Calu3 (cell line): Measurements from ENCODE around the gene LOXL3. TPM values are rescaled to one million over a fixed set of nuclear protein-coding genes. Genes with fewer than 3 reads are reported as not detected.

ENCODE experiments used
- BruUV-seq: library from RNA; stranded (reverse); fragments of 400-500 nt; replicated peaks from 2 replicates; lab custom pipeline; 2021; lab: Mats Ljungman, UMichigan
- CTCF ChIA-PET: fragments of 300-600 bp; sonication (Branson Sonifier 250); formaldehyde crosslinking; loops from one replicate; lab custom pipeline; 2022; ENCODE audit warnings: antibody characterized with exemption; lab: Charles Lee
- DNase-seq: peaks from one replicate; pipeline ENCODE4 v3.0.0; 2022
- H3K27ac Mint-ChIP-seq: one replicate; pipeline ENCODE4 v1.8.0; 2022; ENCODE audit warnings: mixed read lengths; ENCODE audit not compliant: unreplicated experiment
- H3K27me3 Mint-ChIP-seq: one replicate; pipeline ENCODE4 v1.8.0; 2022; ENCODE audit warnings: mixed read lengths; ENCODE audit not compliant: unreplicated experiment
- H3K36me3 Mint-ChIP-seq: one replicate; pipeline ENCODE4 v1.8.0; 2022; ENCODE audit warnings: mild to moderate bottlenecking, moderate library complexity, mixed read lengths; ENCODE audit not compliant: insufficient read depth, unreplicated experiment
- H3K4me1 Mint-ChIP-seq: one replicate; pipeline ENCODE4 v1.8.0; 2022; ENCODE audit warnings: mild to moderate bottlenecking, low read depth, mixed read lengths; ENCODE audit not compliant: unreplicated experiment
- H3K4me3 Mint-ChIP-seq: one replicate; pipeline ENCODE4 v1.8.0; 2022; ENCODE audit warnings: mild to moderate bottlenecking, low read depth, moderate library complexity, mixed read lengths; ENCODE audit not compliant: unreplicated experiment
- H3K9me3 Mint-ChIP-seq: one replicate; pipeline ENCODE4 v1.8.0; 2022; ENCODE audit warnings: low read depth, mixed read lengths; ENCODE audit not compliant: unreplicated experiment
- CTCF ChIP-seq: fragments of 200-600 bp; IDR thresholded peaks from one replicate; pipeline ENCODE4 v1.8.0; 2022; ENCODE audit warnings: antibody characterized with exemption; ENCODE audit not compliant: unreplicated experiment
- intact Hi-C: fragments of 100-400 bp; cut with micrococcal nuclease; formaldehyde crosslinking; loops from one replicate; pipeline ENCODE4 v1.10.0; 2022; ENCODE audit not compliant: unreplicated experiment
- total RNA-seq: library from RNA; stranded (reverse); gene quantifications from 2 replicates; pipeline ENCODE4 v1.2.3, GENCODE V29; 2022

Gene LOXL3
- total RNA-seq, 1 experiment from 2014 or later, result 1.2 TPM

- intact Hi-C loops, result no loop called here
Observed at GRCh38 chr2:74597410-74597809, 43.7 kb upstream of the LOXL3 start.

GRCh38 chr2:74596584-74596983 is 42.8 kb upstream of the LOXL3 start:
- Mint-ChIP-seq H3K27ac (no peak overlapping the region), H3K27me3 (peaks cover 36% of the 10 kb centered on the region), H3K4me3 (no peak overlapping the region), H3K9me3 (no peaks in the 10 kb centered on the region), H3K36me3 (no peaks in the 10 kb centered on the region), H3K4me1 (no peaks in the 10 kb centered on the region)
- no TSS peak for BruUV-seq
- intact Hi-C loops, result no loop called here
- CTCF ChIA-PET, result no interaction called here
- no peak for TF ChIP-seq CTCF
- no peak for DNase-seq

More at GRCh38 chr2:74597410-74597809, 43.7 kb upstream of the LOXL3 start:
- no peaks in the 10 kb centered on the region for H3K36me3 Mint-ChIP-seq
- no peaks in the 10 kb centered on the region for H3K4me1 Mint-ChIP-seq
- DNase-seq, result no peak
- BruUV-seq, result no TSS peak
- no peak overlapping the region for H3K27ac Mint-ChIP-seq
- H3K9me3 Mint-ChIP-seq, result no peaks in the 10 kb centered on the region
- CTCF ChIA-PET, result no interaction called here
- no peak for TF ChIP-seq CTCF
- peaks cover 41% of the 10 kb centered on the region for H3K27me3 Mint-ChIP-seq
- H3K4me3 Mint-ChIP-seq, result no peak overlapping the region

GRCh38 chr2:74593826-74594772 is 40.4 kb upstream of the LOXL3 start:
- no peak overlapping the region for H3K27ac Mint-ChIP-seq
- H3K9me3 Mint-ChIP-seq, result no peaks in the 10 kb centered on the region
- intact Hi-C loops, result no loop called here
- H3K27me3 Mint-ChIP-seq, result peaks cover 31% of the 10 kb centered on the region
- no peaks in the 10 kb centered on the region for H3K36me3 Mint-ChIP-seq
- no peaks in the 10 kb centered on the region for H3K4me1 Mint-ChIP-seq
- CTCF ChIA-PET, result no interaction called here
- no peak for DNase-seq
- TF ChIP-seq CTCF, result no peak
- no peak overlapping the region for H3K4me3 Mint-ChIP-seq
- no TSS peak for BruUV-seq

- no TSS peak for BruUV-seq
- intact Hi-C loops, result loop anchor here (10.0 kb wide), 1 partner anchor 334 kb away; no protein-coding TSS in a partner anchor
- Mint-ChIP-seq H3K4me3 (no peak overlapping the region), H3K27ac (no peak overlapping the region), H3K9me3 (no peaks in the 10 kb centered on the region), H3K36me3 (no peaks in the 10 kb centered on the region), H3K27me3 (peaks cover 30% of the 10 kb centered on the region), H3K4me1 (no peaks in the 10 kb centered on the region)
- CTCF ChIA-PET, result interaction anchor here (0.6 to 1.5 kb wide), 2 partner anchors 96 to 106 kb away, joined by 3 to 6 read pairs; partner anchors contain the start of genes CCDC142 and TTC31
- no peak for DNase-seq
- TF ChIP-seq CTCF, result no peak
Observed at GRCh38 chr2:74588664-74589063, 34.9 kb upstream of the LOXL3 start.
